ENCODE measurements around the gene SRR. TPM values are rescaled to one million over a fixed set of nuclear protein-coding genes. Genes with fewer than 3 reads are reported as not detected.

The SRR gene
- total RNA-seq, 1 experiment from 2014 or later = 13.6 TPM

DNA sequence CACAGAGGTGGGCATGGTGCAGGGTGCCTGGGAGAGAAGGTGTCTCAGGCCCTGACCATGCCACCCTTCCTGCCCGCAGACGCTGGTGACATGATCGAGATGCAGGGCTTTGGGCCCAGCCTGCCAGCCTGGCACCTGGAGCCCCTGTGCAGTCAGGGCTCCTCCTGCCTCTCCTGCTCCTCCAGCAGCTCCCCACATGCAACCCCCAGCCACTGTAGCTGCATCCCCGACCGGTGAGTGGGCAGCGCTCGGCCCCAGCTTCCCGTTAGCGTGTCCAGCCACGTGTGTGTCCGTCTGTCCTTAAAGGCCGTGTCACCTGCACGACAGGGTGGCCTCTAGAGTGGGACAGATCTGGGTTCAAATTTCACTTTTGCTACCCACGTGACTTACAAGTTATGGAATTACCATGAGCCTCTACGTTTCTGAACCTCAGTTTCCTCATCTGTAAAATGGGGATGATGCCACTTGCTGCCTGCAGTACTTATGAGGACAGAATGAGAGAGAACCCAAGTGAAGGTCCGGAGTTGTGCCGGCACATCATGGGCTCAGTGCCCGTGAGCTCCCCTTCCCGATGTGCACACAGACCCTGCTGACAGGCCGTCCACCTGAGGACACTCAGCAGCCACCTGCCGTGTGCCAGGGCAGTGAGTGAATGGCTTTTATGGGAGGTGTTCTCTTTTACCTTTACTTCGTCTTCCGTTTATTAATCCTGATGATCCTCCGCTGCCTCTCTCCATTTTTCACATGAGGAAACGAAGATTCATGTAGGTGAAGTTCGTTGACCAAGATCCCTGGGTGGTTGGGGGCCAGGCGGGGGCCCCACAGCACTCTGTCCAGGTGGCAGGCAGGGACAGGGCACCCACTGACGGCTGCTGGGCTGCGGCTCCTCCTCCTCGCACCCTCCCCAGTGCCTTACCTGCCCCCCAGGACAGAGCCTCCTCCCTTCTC lies 67.7 kb downstream of the SRR start:
- DNase-seq (ENCODE audit: low spot score) = no peak

DNA sequence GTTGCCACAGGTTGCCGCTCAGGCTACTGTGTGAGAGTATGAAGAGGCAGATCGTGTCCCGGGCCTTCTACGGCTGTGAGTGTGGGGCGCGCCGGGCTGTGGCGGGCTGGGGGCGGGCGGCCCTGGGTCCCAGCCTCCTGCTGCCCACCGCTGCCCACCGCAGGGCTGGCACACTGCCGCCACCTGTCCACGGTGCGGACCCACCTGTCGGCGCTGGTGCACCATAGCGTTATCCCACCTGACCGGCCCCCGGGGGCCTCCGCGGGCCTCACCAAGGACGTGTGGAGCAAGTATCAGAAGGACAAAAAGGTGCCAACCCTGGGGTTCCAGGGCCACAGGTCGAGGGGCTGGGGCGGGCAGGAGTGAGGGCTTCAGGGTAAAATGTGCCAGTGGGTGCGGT lies 68.4 kb downstream of the SRR start:
- no peak for DNase-seq (ENCODE audit: low spot score)

DNA sequence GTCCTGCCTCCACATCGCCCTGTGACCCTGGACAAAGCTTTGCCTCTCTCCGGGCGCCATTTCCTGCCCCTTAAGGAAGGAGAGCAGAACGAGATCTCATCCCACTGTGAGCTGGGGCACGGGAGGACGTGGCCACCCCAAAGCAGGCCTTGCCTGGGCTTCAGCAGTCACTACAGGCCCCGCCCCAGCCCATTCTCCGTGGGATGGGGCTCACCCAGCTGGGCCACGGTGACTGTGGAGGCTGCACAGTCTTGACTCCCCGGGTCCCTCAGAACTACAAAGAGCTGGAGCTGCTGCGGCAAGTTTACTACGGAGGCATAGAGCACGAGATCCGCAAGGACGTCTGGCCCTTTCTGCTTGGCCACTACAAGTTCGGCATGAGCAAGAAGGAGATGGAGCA lies 68.9 kb downstream of the SRR start:
- no peak for DNase-seq (ENCODE audit: low spot score)

DNA sequence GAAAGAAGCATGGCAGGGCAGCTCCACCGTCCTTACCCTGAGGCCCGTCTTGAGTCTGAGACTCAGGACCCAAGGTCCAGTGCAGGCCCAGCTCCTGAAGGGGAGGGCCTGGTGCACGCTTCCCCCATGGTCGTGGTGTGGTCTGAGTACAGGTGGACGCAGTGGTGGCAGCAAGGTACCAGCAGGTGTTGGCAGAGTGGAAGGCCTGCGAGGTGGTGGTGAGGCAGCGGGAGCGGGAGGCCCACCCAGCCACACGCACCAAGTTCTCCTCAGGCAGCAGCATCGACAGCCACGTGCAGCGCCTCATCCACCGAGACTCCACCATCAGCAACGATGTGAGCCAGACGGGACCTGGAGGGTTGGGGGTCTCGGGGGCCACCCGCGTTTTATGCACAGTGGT lies 69.4 kb downstream of the SRR start:
- no peak for DNase-seq (ENCODE audit: low spot score)

Other genes starting within 250 kb of the SRR start
- gene HIC1, start 248.8 kb upstream of the SRR start, total RNA-seq (2014; rRNA removed; shearing (Covaris generic)) = 7.3 and 12.5 TPM in 2 replicates
- 15.1 and 21.4 TPM in 2 replicates for gene SMG6, start 165 bp upstream of the SRR start, total RNA-seq (2014; rRNA removed; shearing (Covaris generic))
- gene TSR1, start 32.5 kb downstream of the SRR start, total RNA-seq (2014; rRNA removed; shearing (Covaris generic)) = 66.9 and 86.7 TPM in 2 replicates
- gene SGSM2, start 33.6 kb downstream of the SRR start, total RNA-seq (2014; rRNA removed; shearing (Covaris generic)) = 15.7 and 23.3 TPM in 2 replicates
- gene MNT, start 97.1 kb downstream of the SRR start, total RNA-seq (2014; rRNA removed; shearing (Covaris generic)) = 4.3 and 9.1 TPM in 2 replicates
- gene METTL16, start 207.9 kb downstream of the SRR start, total RNA-seq (2014; rRNA removed; shearing (Covaris generic)) = 25.4 and 34.7 TPM in 2 replicates